DND-41 (cell line): ENCODE measurements around the gene DPP7.

Source experiments
- ATAC-seq: fragments of 200-7000 bp; cut with Tn5 transposase; 3 replicates; pipeline ENCODE4 v1.9.1; 2021; ENCODE audit warnings: low read depth; ENCODE audit not compliant: insufficient read depth
- DNase-seq: peaks from one replicate; pipeline ENCODE4 v3.0.0-alpha.2; 2020
- H2AFZ ChIP-seq: 2 replicates; pipeline ENCODE4 v1.6.0; 2012; ENCODE audit warnings: low read depth, low read length
- H3K27ac ChIP-seq: 2 replicates; pipeline ENCODE4 v1.5.1; 2012; ENCODE audit warnings: low read length, inconsistent platforms
- H3K27me3 ChIP-seq: fragments of 200-600 bp; sonication (generic); 2 replicates; pipeline ENCODE4 v1.6.0; 2012; ENCODE audit warnings: low read length, mild to moderate bottlenecking, inconsistent platforms; ENCODE audit not compliant: insufficient read depth, poor library complexity
- H3K36me3 ChIP-seq: 2 replicates; pipeline ENCODE4 v1.5.1; 2012; ENCODE audit warnings: low read length, inconsistent platforms; ENCODE audit not compliant: insufficient read depth
- H3K4me1 ChIP-seq: 2 replicates; pipeline ENCODE4 v1.5.1; 2012; ENCODE audit warnings: mild to moderate bottlenecking, low read length; ENCODE audit not compliant: insufficient read depth
- H3K4me2 ChIP-seq: 2 replicates; pipeline ENCODE4 v1.6.0; 2012; ENCODE audit warnings: mild to moderate bottlenecking, moderate library complexity, low read length, inconsistent platforms; ENCODE audit not compliant: insufficient read depth
- H3K4me3 ChIP-seq, 2 experiments: fragments of 200-600 bp in 1 of 2; shearing (Covaris generic) in 1 of 2; 2 replicates each; pipeline ENCODE4 v1.5.1; 2012 to 2016; ENCODE audit warnings: inconsistent platforms in 2 of 2, low read length in 2 of 2, mild to moderate bottlenecking in 2 of 2, low read depth in 1 of 2, moderate library complexity in 1 of 2
- H3K79me2 ChIP-seq: 2 replicates; pipeline ENCODE4 v1.6.0; 2012; ENCODE audit warnings: low read length, inconsistent platforms; ENCODE audit not compliant: insufficient read depth
- H3K9ac ChIP-seq: 2 replicates; pipeline ENCODE4 v1.6.0; 2012; ENCODE audit warnings: low read depth, mild to moderate bottlenecking, inconsistent platforms, low read length, moderate library complexity
- H3K9me3 ChIP-seq: 2 replicates; pipeline ENCODE4 v1.5.1; 2012; ENCODE audit warnings: low read length, moderate library complexity, mild to moderate bottlenecking, inconsistent platforms; ENCODE audit not compliant: insufficient read depth, severe bottlenecking
- H4K20me1 ChIP-seq: 2 replicates; pipeline ENCODE4 v1.6.0; 2012; ENCODE audit warnings: low read length; ENCODE audit not compliant: insufficient read depth
- CTCF ChIP-seq: IDR thresholded peaks from 2 replicates; pipeline ENCODE4 v1.5.1; 2012; ENCODE audit warnings: borderline replicate concordance, low read length, moderate library complexity, mild to moderate bottlenecking; ENCODE audit not compliant: poor library complexity, severe bottlenecking; ENCODE audit errors: extremely low read depth
- EZH2 ChIP-seq: IDR thresholded peaks from 3 replicates; pipeline ENCODE4 v1.6.1; 2012; ENCODE audit warnings: borderline replicate concordance, low read depth, mild to moderate bottlenecking, moderate library complexity, low read length, inconsistent platforms; ENCODE audit not compliant: severe bottlenecking

DPP7 gene

GRCh38 chr9:137130176-137130755 is 15.7 kb upstream of the DPP7 start:
- Histone ChIP-seq H4K20me1 (no peaks in the 10 kb centered on the region), H3K27me3 (no peaks in the 10 kb centered on the region), H3K9me3 (no peaks in the 10 kb centered on the region), H3K4me1 (peaks cover 36% of the 10 kb centered on the region), H3K4me3 (peak overlapping the region; percentile 85 to 98; a peak in 3 of 4 replicates), H3K9ac (peak overlapping the region; percentile 91), H3K4me2 (peak overlapping the region; percentile 87), H3K79me2 (peaks cover 40% of the 10 kb centered on the region), H2AFZ (peak overlapping the region; percentile 96), H3K36me3 (no peaks in the 10 kb centered on the region; the same call in 1 of the 2 replicates), H3K27ac (peak overlapping the region; percentile 91)
- no peak for DNase-seq
- TF ChIP-seq EZH2 (no peak), CTCF (no peak)
- no peak for ATAC-seq

DNA sequence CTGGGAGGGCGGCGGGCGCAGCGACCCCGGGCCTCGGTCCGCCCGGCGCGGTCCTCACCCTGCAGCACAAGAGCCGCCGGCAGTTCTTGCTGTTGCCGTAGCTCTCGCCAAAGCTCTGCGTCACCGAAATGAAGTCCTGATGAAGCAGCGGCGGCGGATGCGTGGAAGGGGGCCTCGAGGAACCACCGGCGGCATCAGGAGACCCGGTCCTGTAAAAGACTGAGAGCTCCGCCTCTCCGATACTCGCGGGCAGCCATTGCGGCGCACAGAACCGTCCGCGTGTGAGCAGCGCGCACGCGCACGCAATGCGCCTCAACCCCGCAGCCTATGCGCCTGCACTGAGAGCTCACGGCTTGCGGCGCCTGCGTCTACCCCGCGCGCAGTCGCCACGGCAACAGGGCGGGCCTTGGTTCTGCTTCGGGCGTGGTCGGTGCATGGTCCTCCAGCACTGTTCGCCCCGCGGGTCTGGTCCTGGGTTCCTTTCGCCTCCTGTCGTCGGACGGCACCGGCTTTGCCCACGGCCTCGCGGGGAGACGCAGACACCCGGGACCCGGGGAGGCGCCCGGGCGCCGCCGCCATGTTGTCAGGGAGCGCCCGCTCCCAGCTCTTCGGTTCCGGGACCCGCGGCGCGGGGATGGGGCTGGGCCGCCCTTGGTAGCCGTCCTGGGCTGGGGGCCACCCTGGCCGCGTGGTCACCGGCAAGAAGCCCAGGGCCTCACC is 15.1 kb upstream of the DPP7 start:
- Histone ChIP-seq H3K36me3 (no peaks in the 10 kb centered on the region; the same call in 1 of the 2 replicates), H3K4me2 (peak overlapping the region; percentile 87), H3K27me3 (no peaks in the 10 kb centered on the region), H3K4me3 (peak overlapping the region; percentile 85 to 98), H4K20me1 (no peaks in the 10 kb centered on the region), H2AFZ (peak overlapping the region; percentile 96), H3K9me3 (no peaks in the 10 kb centered on the region), H3K79me2 (peaks cover 40% of the 10 kb centered on the region), H3K4me1 (peaks cover 36% of the 10 kb centered on the region), H3K9ac (peak overlapping the region; percentile 91), H3K27ac (peak overlapping the region; percentile 91)
- DNase-seq: peak; percentile 88
- no peak for TF ChIP-seq CTCF
- no peak for TF ChIP-seq EZH2
- peak; percentile 89 for ATAC-seq

DNA sequence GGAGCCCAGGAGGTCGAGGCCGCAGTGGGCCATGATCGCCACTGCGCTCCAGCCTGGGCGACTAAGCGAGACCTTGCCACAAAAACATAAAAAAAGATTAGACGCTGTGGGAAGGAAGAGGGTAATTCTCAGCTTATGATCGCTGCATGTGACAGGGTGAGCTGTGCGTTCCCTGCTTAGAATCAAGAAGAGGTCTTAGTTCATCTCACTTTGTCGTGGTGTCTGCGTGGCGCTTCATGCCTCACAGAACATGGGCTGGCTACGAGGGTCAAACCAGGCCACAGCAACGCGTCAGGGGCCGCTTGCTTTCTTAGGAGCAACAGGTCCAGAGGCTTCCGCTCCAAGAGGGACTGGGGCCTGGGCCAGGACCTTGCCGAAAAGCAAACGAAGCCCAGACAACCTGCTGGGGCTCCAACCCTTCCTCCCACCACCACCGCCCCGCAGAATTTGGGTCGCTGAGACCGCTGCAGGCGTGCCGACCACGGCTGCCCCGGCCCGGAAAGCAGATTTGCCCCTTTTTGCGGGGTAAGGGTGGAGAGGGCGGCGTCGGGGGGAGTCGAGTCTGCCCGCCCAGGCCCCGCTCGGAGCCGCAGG is 14.4 kb upstream of the DPP7 start:
- Histone ChIP-seq H3K27ac (peak overlapping the region; percentile 91), H3K27me3 (no peaks in the 10 kb centered on the region), H2AFZ (peak overlapping the region; percentile 96), H4K20me1 (no peaks in the 10 kb centered on the region), H3K4me2 (peak overlapping the region; percentile 87), H3K36me3 (no peaks in the 10 kb centered on the region; the same call in 1 of the 2 replicates), H3K9me3 (no peaks in the 10 kb centered on the region), H3K79me2 (peaks cover 40% of the 10 kb centered on the region), H3K9ac (peak overlapping the region; percentile 91), H3K4me1 (peaks cover 36% of the 10 kb centered on the region), H3K4me3 (peak overlapping the region; percentile 85 to 98)
- peak; percentile 0; the same call in 1 of the 3 replicates for ATAC-seq
- peak; percentile 33 for DNase-seq
- no peak for TF ChIP-seq CTCF
- no peak for TF ChIP-seq EZH2
